ENCODE data around the gene ANO10.
A peak's percentile ranks its signal among the peaks of the same experiment; 100 is the strongest.
"Not testable (repeated sequence)": the region's sequence is repeated elsewhere in the genome, so short reads cannot be mapped to it uniquely, and the experiment has no call there.

The ANO10 gene

GRCh38 chr3:43621656-43622432, at the start of gene ANO10:
Gene ANO10, minus strand, starts transcription at chr3:43622011. Its CDS starts 16,159 bp downstream, at chr3:43605852.
- peak; percentile 87 to 92 for DNase-seq

GRCh38 chr3:43670635-43671522, 49.1 kb upstream of the ANO10 start:
- no peak for DNase-seq

GRCh38 chr3:43665011-43665410, 43.2 kb upstream of the ANO10 start:
- not testable (repeated sequence) for DNase-seq

- not testable (repeated sequence) for DNase-seq
Measured at GRCh38 chr3:43661376-43661775, 39.6 kb upstream of the ANO10 start.

GRCh38 chr3:43659250-43659880, 37.6 kb upstream of the ANO10 start:
- DNase-seq = no peak

GRCh38 chr3:43656390-43656789, 34.6 kb upstream of the ANO10 start:
- DNase-seq = not testable (repeated sequence)

GRCh38 chr3:43650345-43650744, 28.5 kb upstream of the ANO10 start:
- no peak for DNase-seq

GRCh38 chr3:43649365-43649968, 27.7 kb upstream of the ANO10 start:
- DNase-seq = no peak

GRCh38 chr3:43648957-43649356, 27.1 kb upstream of the ANO10 start:
- no peak for DNase-seq

- no peak for DNase-seq
Measured at GRCh38 chr3:43647331-43648166, 25.7 kb upstream of the ANO10 start.

GRCh38 chr3:43644443-43644842, 22.6 kb upstream of the ANO10 start:
- DNase-seq = no peak

- DNase-seq = no peak
Measured at GRCh38 chr3:43641306-43642114, 19.7 kb upstream of the ANO10 start.

- DNase-seq = no peak
Measured at GRCh38 chr3:43640681-43641080, 18.9 kb upstream of the ANO10 start.

GRCh38 chr3:43638594-43639447, 17.0 kb upstream of the ANO10 start:
- DNase-seq = no peak

GRCh38 chr3:43637702-43638101, 15.9 kb upstream of the ANO10 start:
- DNase-seq = no peak

GRCh38 chr3:43632986-43633385, 11.2 kb upstream of the ANO10 start:
- DNase-seq = no peak

- no peak for DNase-seq
Measured at GRCh38 chr3:43632269-43632733, 10.5 kb upstream of the ANO10 start.

- no peak for DNase-seq
Measured at GRCh38 chr3:43629741-43630140, 7.9 kb upstream of the ANO10 start.

GRCh38 chr3:43629257-43629656, 7.4 kb upstream of the ANO10 start:
- DNase-seq = no peak

GRCh38 chr3:43627360-43627759, 5.5 kb upstream of the ANO10 start:
- DNase-seq = no peak

Measured in bone marrow (tissue), 2 donors.